AG09319 (cell line): ENCODE data around the gene PPEF1.
"Not testable (repeated sequence)": the region's sequence is repeated elsewhere in the genome, so short reads cannot be mapped to it uniquely, and the experiment has no call there.

Experiments
- DNase-seq: peaks from one replicate; pipeline ENCODE4 v3.0.0-alpha.2; 2010; ENCODE audit warnings: low read depth; ENCODE audit errors: extremely low read depth
- CTCF ChIP-seq: IDR thresholded peaks from 2 replicates; pipeline ENCODE4 v1.5.1; 2011; ENCODE audit warnings: low read depth, mild to moderate bottlenecking, inconsistent platforms, low read length, moderate library complexity

PPEF1 gene

GRCh38 chrX:18761750-18762149, 54.3 kb downstream of the PPEF1 start:
- DNase-seq: no peak
- TF ChIP-seq CTCF: no peak

- not testable (repeated sequence) for DNase-seq
Measured at GRCh38 chrX:18763106-18763505, 55.7 kb downstream of the PPEF1 start.

- no peak for TF ChIP-seq CTCF
- no peak for DNase-seq
Measured at GRCh38 chrX:18769364-18769763, 61.9 kb downstream of the PPEF1 start.

- no peak for DNase-seq
- no peak for TF ChIP-seq CTCF
Measured at GRCh38 chrX:18769812-18770573, 62.5 kb downstream of the PPEF1 start.

DNA sequence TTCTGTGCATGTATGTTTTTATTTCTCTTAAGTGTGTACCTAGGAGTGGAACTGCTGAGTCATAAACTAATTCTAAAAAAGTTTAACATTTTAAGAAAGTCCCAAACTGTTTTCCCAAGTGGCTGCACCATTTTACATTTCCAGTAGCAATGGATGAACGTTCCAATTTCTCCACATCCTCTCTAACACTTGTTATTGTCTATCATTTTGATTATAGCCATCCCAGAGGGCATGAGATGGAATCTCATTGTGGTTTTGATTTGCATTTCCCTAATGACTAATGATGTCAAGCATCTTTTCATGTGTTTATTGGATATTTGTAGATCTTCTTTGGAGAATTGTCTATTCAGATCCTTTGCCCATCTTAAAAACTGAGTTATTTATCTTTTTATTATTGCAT, 82.5 kb downstream of the PPEF1 start:
- no peak for DNase-seq
- TF ChIP-seq CTCF: no peak

GRCh38 chrX:18792828-18793227, 85.4 kb downstream of the PPEF1 start:
- no peak for DNase-seq
- TF ChIP-seq CTCF: no peak

GRCh38 chrX:18793601-18794089, 86.2 kb downstream of the PPEF1 start:
- no peak for DNase-seq
- TF ChIP-seq CTCF: no peak

DNA sequence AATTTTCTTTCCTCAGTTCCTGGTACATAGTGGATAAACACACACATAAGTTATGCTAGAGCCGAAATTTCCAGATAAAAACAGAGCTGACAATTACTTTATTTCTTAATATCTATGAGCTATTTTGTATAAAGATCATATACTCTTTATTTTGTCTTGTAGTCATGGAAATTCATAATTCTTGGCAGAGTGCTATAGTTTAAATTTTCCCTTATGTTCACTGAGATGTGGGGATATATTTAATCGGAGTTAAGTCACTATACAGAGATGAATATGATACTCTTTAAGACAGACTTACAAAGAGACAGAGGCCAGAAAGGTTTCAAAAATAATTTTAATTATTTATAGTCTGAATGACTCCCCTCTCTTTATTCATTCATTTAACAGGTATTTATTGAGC, 89.7 kb downstream of the PPEF1 start:
- no peak for TF ChIP-seq CTCF
- no peak for DNase-seq
